GM12865 (cell line): Measurements from ENCODE around the gene RSKR.

Experiments
- DNase-seq: peaks from one replicate; pipeline ENCODE4 v3.0.0; 2010; ENCODE audit warnings: low read depth
- H3K4me3 ChIP-seq: 2 replicates; pipeline ENCODE4 v1.5.1; 2011; ENCODE audit warnings: mild to moderate bottlenecking, low read depth, low read length, control low read depth
- CTCF ChIP-seq: IDR thresholded peaks from 2 replicates; pipeline ENCODE4 v1.5.1; 2011; ENCODE audit warnings: low read length, control low read depth, low read depth, inconsistent platforms; ENCODE audit not compliant: insufficient read depth; ENCODE audit errors: missing control alignments

Gene RSKR

GRCh38 chr17:28620010-28620409 lies 6.0 kb upstream of the RSKR start:
- no peak overlapping the region for H3K4me3 ChIP-seq
- TF ChIP-seq CTCF, result no peak
- no peak for DNase-seq

GRCh38 chr17:28618464-28618863 lies 4.5 kb upstream of the RSKR start:
- TF ChIP-seq CTCF, result no peak
- no peak overlapping the region for H3K4me3 ChIP-seq
- no peak for DNase-seq

GRCh38 chr17:28616281-28616680 lies 2.3 kb upstream of the RSKR start:
- TF ChIP-seq CTCF, result no peak
- no peak overlapping the region for H3K4me3 ChIP-seq
- no peak for DNase-seq

GRCh38 chr17:28615260-28615940 lies 1.4 kb upstream of the RSKR start:
- DNase-seq, result no peak
- TF ChIP-seq CTCF, result no peak
- no peak overlapping the region for H3K4me3 ChIP-seq

DNA sequence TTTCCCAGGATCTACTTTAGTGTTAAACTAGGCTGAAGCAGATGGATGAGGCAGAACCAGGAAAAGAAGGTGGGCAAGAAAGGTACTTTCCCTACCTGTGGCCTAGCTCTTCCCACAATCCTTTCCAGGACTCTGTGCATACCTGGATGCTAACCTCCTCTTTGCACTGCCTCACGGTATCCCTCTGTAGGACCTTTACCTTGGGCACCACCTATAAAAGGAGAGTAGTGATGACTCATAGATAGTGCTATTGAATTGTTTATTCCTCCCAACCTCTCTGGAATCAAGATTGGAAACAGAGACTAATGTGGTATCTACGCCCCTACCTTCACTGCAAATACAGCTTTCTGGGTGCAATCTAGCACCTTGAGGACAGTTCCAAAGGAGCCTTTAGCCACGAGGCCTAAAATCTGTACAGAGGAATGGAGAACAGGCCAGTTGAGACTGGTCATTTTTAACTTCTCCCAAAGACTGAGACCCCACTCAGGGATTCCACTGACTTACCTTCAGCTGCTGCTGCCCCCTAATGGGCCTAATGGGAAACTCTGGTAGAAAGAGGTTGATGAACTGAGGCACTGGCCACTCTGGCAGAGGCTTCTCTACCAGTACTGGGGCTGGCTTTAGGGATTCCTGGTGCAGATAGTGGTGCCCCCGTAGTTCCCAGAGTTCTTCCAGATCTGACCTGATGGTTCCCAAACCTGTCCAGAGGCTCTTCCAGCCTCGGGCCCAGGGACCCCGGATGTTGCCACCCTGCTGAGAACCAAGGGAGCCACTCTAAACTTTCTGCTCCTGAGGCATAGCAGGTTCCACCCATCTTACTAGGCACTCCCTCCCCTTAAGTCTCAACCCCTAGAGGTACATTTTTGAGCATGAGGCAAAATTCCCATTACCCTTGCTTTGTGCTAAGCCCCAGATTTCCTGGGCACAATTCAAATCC lies 781 bp downstream of the RSKR start:
- peak; percentile 66 for TF ChIP-seq CTCF
- DNase-seq, result peak; percentile 45
- H3K4me3 ChIP-seq, result no peak overlapping the region

DNA sequence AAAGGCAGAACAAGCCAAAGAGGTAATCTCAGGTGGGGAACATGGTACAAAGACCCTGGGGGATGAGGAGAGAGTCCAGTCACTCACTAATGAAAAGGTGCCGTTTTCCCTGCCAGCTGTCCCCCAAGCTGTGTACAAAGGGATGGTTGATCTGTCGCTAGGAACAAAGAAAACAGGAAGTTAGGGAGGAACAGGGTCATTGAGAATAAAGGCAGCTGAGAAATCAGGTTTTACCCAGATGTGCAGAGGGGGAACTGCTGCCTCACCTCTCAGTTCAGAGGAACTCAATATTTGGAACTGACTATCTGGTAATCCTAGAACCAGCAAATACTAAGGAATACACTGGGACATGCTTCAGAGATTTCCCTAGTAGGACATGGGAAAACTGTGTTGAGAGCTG lies 1.5 kb downstream of the RSKR start:
- no peak for DNase-seq
- no peak for TF ChIP-seq CTCF
- no peak overlapping the region for H3K4me3 ChIP-seq
